IMR-90 (cell line): ENCODE measurements around the gene LIPG. TPM values are rescaled to one million over a fixed set of nuclear protein-coding genes. Genes with fewer than 3 reads are reported as not detected.
"Not testable (repeated sequence)": the region's sequence is repeated elsewhere in the genome, so short reads cannot be mapped to it uniquely, and the experiment has no call there.

Experiments used
- ATAC-seq: fragments of 200-7000 bp; cut with Tn5 transposase; 2 replicates; pipeline ENCODE4 v1.9.1; 2020; ENCODE audit warnings: low read depth, mild to moderate bottlenecking, moderate library complexity
- BruUV-seq: library from RNA; stranded (reverse); fragments of 400-500 nt; replicated peaks from 2 replicates; lab custom pipeline; 2021; lab: Mats Ljungman, UMichigan
- CTCF ChIA-PET: fragments of 300-600 bp; formaldehyde crosslinking; extraction: SDS; loops from one replicate; lab custom pipeline; 2021; ENCODE audit warnings: antibody characterized with exemption; lab: Yijun Ruan, JAX
- POLR2A ChIA-PET: fragments of 300-600 bp; sonication (Branson Sonifier 250); formaldehyde crosslinking; loops from one replicate; lab custom pipeline; 2022; ENCODE audit warnings: antibody characterized with exemption; ENCODE audit not compliant: unreplicated experiment; lab: Charles Lee
- DNase-seq: peaks from one replicate; pipeline ENCODE4 v3.0.0; 2013
- H2AFZ ChIP-seq: replicated peaks from 2 replicates; pipeline ENCODE3; 2013; ENCODE audit warnings: low read length, mild to moderate bottlenecking; ENCODE audit not compliant: poor library complexity
- H2AK5ac ChIP-seq: 2 replicates; pipeline ENCODE4 v1.6.1; 2013; ENCODE audit warnings: low read depth, low read length, inconsistent platforms
- H2AK9ac ChIP-seq: replicated peaks from 2 replicates; pipeline ENCODE3; 2013; ENCODE audit warnings: mild to moderate bottlenecking, low read depth, low read length, moderate library complexity; ENCODE audit not compliant: poor library complexity
- H2BK120ac ChIP-seq: 2 replicates; pipeline ENCODE4 v1.6.1; 2013; ENCODE audit warnings: low read depth, low read length, inconsistent platforms
- H2BK15ac ChIP-seq: 3 replicates; pipeline ENCODE4 v1.6.1; 2013; ENCODE audit warnings: low read depth, low read length, inconsistent platforms
- H2BK20ac ChIP-seq: 2 replicates; pipeline ENCODE4 v1.6.1; 2013; ENCODE audit warnings: low read depth, mild to moderate bottlenecking, inconsistent platforms, low read length, moderate library complexity
- H2BK5ac ChIP-seq: 2 replicates; pipeline ENCODE4 v1.6.1; 2013; ENCODE audit warnings: mild to moderate bottlenecking, low read depth, low read length, inconsistent platforms; ENCODE audit not compliant: poor library complexity, severe bottlenecking
- H3K14ac ChIP-seq: replicated peaks from 2 replicates; pipeline ENCODE4 v1.6.1; 2013; ENCODE audit warnings: low read depth, low read length, inconsistent platforms
- H3K18ac ChIP-seq: 2 replicates; pipeline ENCODE4 v1.6.1; 2013; ENCODE audit warnings: low read depth, low read length, control low read depth
- H3K23ac ChIP-seq: 2 replicates; pipeline ENCODE4 v1.6.1; 2013; ENCODE audit warnings: low read depth, low read length, inconsistent platforms
- H3K27ac ChIP-seq: 2 replicates; pipeline ENCODE4 v1.5.1; 2013; ENCODE audit warnings: mild to moderate bottlenecking, control low read depth, low read length; ENCODE audit not compliant: insufficient read depth
- H3K27me3 ChIP-seq: 2 replicates; pipeline ENCODE4 v1.6.1; 2013; ENCODE audit warnings: low read length; ENCODE audit not compliant: control insufficient read depth, insufficient read depth
- H3K36me3 ChIP-seq: 2 replicates; pipeline ENCODE4 v1.6.1; 2013; ENCODE audit warnings: low read length, mixed read lengths; ENCODE audit not compliant: control insufficient read depth, insufficient read depth
- H3K4ac ChIP-seq: 2 replicates; pipeline ENCODE4 v1.6.1; 2013; ENCODE audit warnings: low read depth, low read length, inconsistent platforms
- H3K4me1 ChIP-seq: 2 replicates; pipeline ENCODE4 v1.6.1; 2013; ENCODE audit warnings: low read length, mixed read lengths; ENCODE audit not compliant: control insufficient read depth, insufficient read depth
- H3K4me2 ChIP-seq: 2 replicates; pipeline ENCODE4 v1.6.1; 2013; ENCODE audit warnings: low read depth, mild to moderate bottlenecking, control low read depth, low read length, moderate library complexity
- H3K4me3 ChIP-seq: 2 replicates; pipeline ENCODE4 v1.5.1; 2013; ENCODE audit warnings: low read depth, mild to moderate bottlenecking, control low read depth, low read length, moderate library complexity; ENCODE audit not compliant: insufficient read depth
- H3K56ac ChIP-seq: 2 replicates; pipeline ENCODE4 v1.6.1; 2013; ENCODE audit warnings: low read length, inconsistent platforms; ENCODE audit not compliant: insufficient read depth; ENCODE audit errors: extremely low read depth
- H3K79me1 ChIP-seq, 2 experiments: 2 replicates each; pipeline ENCODE4 v1.6.1; 2013; ENCODE audit warnings: low read length in 2 of 2, inconsistent platforms in 1 of 2, low read depth in 1 of 2
- H3K9ac ChIP-seq: 2 replicates; pipeline ENCODE4 v1.6.1; 2013; ENCODE audit warnings: low read depth, low read length, control low read depth
- H3K9me1 ChIP-seq: 2 replicates; pipeline ENCODE4 v1.6.1; 2013; ENCODE audit warnings: low read length, inconsistent platforms; ENCODE audit not compliant: insufficient read depth
- H3K9me3 ChIP-seq: 2 replicates; pipeline ENCODE4 v1.6.1; 2013; ENCODE audit warnings: low read length; ENCODE audit not compliant: control insufficient read depth, insufficient read depth
- H4K20me1 ChIP-seq: 2 replicates; pipeline ENCODE4 v1.6.1; 2013; ENCODE audit warnings: low read length, inconsistent platforms; ENCODE audit not compliant: insufficient read depth
- H4K5ac ChIP-seq: 2 replicates; pipeline ENCODE4 v1.6.1; 2013; ENCODE audit warnings: mild to moderate bottlenecking, low read depth, low read length, control low read depth
- H4K8ac ChIP-seq, 2 experiments: 2 replicates each; pipeline ENCODE4 v1.6.1; 2013; ENCODE audit warnings: low read depth in 2 of 2, low read length in 2 of 2, control low read depth in 1 of 2, inconsistent platforms in 1 of 2
- H4K91ac ChIP-seq: 2 replicates; pipeline ENCODE4 v1.6.1; 2013; ENCODE audit warnings: low read depth, low read length, inconsistent platforms; ENCODE audit not compliant: insufficient read depth
- RAD21 ChIP-seq: IDR thresholded peaks from 2 replicates; pipeline ENCODE4 v1.6.1; 2012; ENCODE audit warnings: low read length, improper control_type of control experiment
- SMC3 ChIP-seq: fragments of 150-350 bp; IDR thresholded peaks from 2 replicates; pipeline ENCODE4 v1.6.1; 2016; ENCODE audit warnings: low read depth, mild to moderate bottlenecking, antibody characterized with exemption, low read length, moderate library complexity
- WGBS, 2 experiments: methylation state at CpG; one replicate each; pipeline versions ENCODE4 v1.1.5 to v1.1.7; 2013; ENCODE audit warnings: missing lambda C conversion rate in 2 of 2; ENCODE audit not compliant: insufficient read length in 1 of 2; ENCODE audit errors: extremely low coverage in 2 of 2; 5-methylcytosine and 5-hydroxymethylcytosine counted together
- dilution Hi-C: fragments of 300-500 bp; cut with HindIII; formaldehyde crosslinking; loops from one replicate; pipeline ENCODE4 v1.14.3; 2018; ENCODE audit warnings: low sequenced_read_pairs; ENCODE audit not compliant: unreplicated experiment
- in situ Hi-C: fragments of 300-500 bp; cut with MboI; formaldehyde crosslinking; loops from 3 replicates; pipeline ENCODE4 v1.14.3; 2019; ENCODE audit warnings: low sequenced_read_pairs, inconsistent platforms, mixed read lengths
- intact Hi-C: fragments of 100-400 bp; cut with micrococcal nuclease; formaldehyde crosslinking; loops from 2 replicates; pipeline ENCODE4 v1.10.0; 2022
- polyA plus RNA-seq, 3 experiments: library from polyadenylated mRNA; depleted of rRNA; stranded (reverse); fragments of >200 nt; gene quantifications; 2 replicates each; pipeline ENCODE4 v1.2.3, GENCODE V29; 2012; ENCODE audit warnings: low replicate concordance in 1 of 3
- total RNA-seq: library from RNA; depleted of rRNA; stranded (reverse); fragments of >200 nt; gene quantifications from 2 replicates; pipeline ENCODE4 v1.2.3, GENCODE V29; 2012
- TF ChIP-seq, protein P1 (sequence below): conservative IDR thresholded peaks from 2 replicates; pipeline ENCODE4 v1.5.1; 2012; ENCODE audit warnings: mild to moderate bottlenecking, low read depth, low read length, improper control_type of control experiment

LIPG gene
- total and polyA plus RNA-seq, 2 of the 4 experiments (the other 2 are of a cell fraction), result under 0.01 to 0.14 TPM

DNA sequence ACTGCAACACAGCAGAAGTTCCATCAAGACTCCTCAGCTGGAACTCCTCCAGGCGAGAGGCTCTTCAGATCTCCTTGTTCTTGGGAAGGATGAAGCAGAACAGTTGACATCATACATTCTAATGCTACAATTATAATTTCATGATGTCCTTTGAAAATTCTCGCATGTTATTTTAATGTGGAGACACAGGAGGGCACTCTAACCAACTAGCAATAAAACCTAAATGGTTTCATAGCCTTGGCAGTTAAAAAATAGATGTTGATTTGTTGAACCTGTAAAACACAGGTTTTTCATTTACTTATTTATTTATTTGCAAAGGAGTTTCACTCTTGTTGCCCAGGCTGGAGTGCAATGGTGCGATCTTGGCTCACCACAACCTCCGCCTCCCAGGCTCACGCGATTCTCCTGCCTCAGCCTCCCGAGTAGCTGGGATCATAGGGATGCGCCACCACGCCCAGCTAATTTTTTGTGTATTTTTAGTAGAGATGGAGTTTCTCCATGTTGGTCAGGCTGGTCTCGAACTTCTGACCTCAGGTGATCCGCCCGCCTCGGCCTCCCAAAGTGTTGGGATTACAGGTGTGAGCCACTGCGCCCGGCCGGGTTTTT, 2.4 kb upstream of the LIPG start:
- H3K9me3 ChIP-seq, result not testable (repeated sequence)

More for the DNA sequence above, 2.4 kb upstream of the LIPG start:
- H3K18ac ChIP-seq, H3K23ac ChIP-seq, H2BK120ac ChIP-seq, H3K4ac ChIP-seq, H4K20me1 ChIP-seq, H3K9me1 ChIP-seq, dilution Hi-C loops, H4K8ac ChIP-seq, H3K56ac ChIP-seq, H4K5ac ChIP-seq, H3K27ac ChIP-seq, H3K79me1 ChIP-seq, H3K4me3 ChIP-seq, H2AK9ac ChIP-seq, H2AFZ ChIP-seq, POLR2A ChIA-PET, H3K4me2 ChIP-seq, H2AK5ac ChIP-seq, H3K9ac ChIP-seq, BruUV-seq, H4K91ac ChIP-seq, H2BK15ac ChIP-seq, H3K4me1 ChIP-seq, H2BK5ac ChIP-seq, H3K14ac ChIP-seq, H2BK20ac ChIP-seq, H3K36me3 ChIP-seq: not testable (repeated sequence)
- WGBS, 2 experiments, result no CpG with 5 or more reads among the region's 16 CpGs
- peak; percentile 37 for ATAC-seq
- peaks cover 61% of the 10 kb centered on the region for H3K27me3 ChIP-seq
- in situ Hi-C loops, result loop anchor here (5.0 kb wide), 1 partner anchor 303 kb away; no protein-coding TSS in a partner anchor
- intact Hi-C loops, result loop anchor here (1.0 to 2.0 kb wide), 2 partner anchors 225 to 299 kb away; no protein-coding TSS in a partner anchor
- CTCF ChIA-PET, result interaction anchor here (0.5 to 1.6 kb wide), 6 partner anchors 23 to 489 kb away, joined by 3 to 6 read pairs (median 3); no protein-coding TSS in a partner anchor
- TF ChIP-seq, protein P1, sequence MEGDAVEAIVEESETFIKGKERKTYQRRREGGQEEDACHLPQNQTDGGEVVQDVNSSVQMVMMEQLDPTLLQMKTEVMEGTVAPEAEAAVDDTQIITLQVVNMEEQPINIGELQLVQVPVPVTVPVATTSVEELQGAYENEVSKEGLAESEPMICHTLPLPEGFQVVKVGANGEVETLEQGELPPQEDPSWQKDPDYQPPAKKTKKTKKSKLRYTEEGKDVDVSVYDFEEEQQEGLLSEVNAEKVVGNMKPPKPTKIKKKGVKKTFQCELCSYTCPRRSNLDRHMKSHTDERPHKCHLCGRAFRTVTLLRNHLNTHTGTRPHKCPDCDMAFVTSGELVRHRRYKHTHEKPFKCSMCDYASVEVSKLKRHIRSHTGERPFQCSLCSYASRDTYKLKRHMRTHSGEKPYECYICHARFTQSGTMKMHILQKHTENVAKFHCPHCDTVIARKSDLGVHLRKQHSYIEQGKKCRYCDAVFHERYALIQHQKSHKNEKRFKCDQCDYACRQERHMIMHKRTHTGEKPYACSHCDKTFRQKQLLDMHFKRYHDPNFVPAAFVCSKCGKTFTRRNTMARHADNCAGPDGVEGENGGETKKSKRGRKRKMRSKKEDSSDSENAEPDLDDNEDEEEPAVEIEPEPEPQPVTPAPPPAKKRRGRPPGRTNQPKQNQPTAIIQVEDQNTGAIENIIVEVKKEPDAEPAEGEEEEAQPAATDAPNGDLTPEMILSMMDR, result peak; percentile 75
- peak; percentile 81 for TF ChIP-seq RAD21
- peak; percentile 86 for TF ChIP-seq SMC3
- peak; percentile 51 for DNase-seq
